HCT116 (cell line): ENCODE results near the gene PKHD1.

Experiments used
- ATF3 ChIP-seq: IDR thresholded peaks from 2 replicates; pipeline ENCODE4 v1.6.1; 2012
- CTCF ChIP-seq, 3 experiments: fragments of 200-600 bp in 1 of 3; sonication (generic) in 1 of 3; IDR thresholded peaks in 2 of 3; conservative IDR thresholded peaks in 1 of 3; 2 replicates each; pipeline ENCODE4 v1.5.1; 2012 to 2017; ENCODE audit warnings: low read depth in 2 of 3, low read length in 2 of 3, antibody characterized with exemption in 1 of 3, borderline replicate concordance in 1 of 3, control low read depth in 1 of 3, mild to moderate bottlenecking in 1 of 3, mixed read lengths in 1 of 3, mixed run types in 1 of 3, moderate library complexity in 1 of 3; ENCODE audit not compliant: insufficient read depth in 1 of 3
- EGR1 ChIP-seq: IDR thresholded peaks from 2 replicates; pipeline ENCODE4 v1.6.1; 2012; ENCODE audit warnings: low read depth
- EZH2 ChIP-seq: fragments of 200-600 bp; sonication (generic); IDR thresholded peaks from 2 replicates; pipeline ENCODE4 v1.6.1; 2017; ENCODE audit warnings: antibody characterized with exemption, mixed run types
- EZH2phosphoT487 ChIP-seq: fragments of 200-600 bp; IDR thresholded peaks from 2 replicates; pipeline ENCODE4 v1.6.1; 2018; ENCODE audit warnings: antibody characterized with exemption, borderline replicate concordance
- MAX ChIP-seq: IDR thresholded peaks from 2 replicates; pipeline ENCODE4 v1.6.1; 2012
- POLR2A ChIP-seq: IDR thresholded peaks from 2 replicates; pipeline ENCODE4 v1.7.0; 2011; ENCODE audit warnings: borderline replicate concordance; ENCODE audit not compliant: insufficient read depth, insufficient read length; ENCODE audit errors: extremely low read depth
- POLR2AphosphoS5 ChIP-seq: IDR thresholded peaks from 2 replicates; pipeline ENCODE4 v1.6.1; 2011; ENCODE audit warnings: mild to moderate bottlenecking, low read depth, low read length, moderate library complexity
- RAD21 ChIP-seq: IDR thresholded peaks from 2 replicates; pipeline ENCODE4 v1.6.1; 2012; ENCODE audit warnings: low read depth, mild to moderate bottlenecking
- TCF7L2 ChIP-seq: IDR thresholded peaks from 2 replicates; pipeline ENCODE4 v1.7.0; 2011; ENCODE audit warnings: borderline replicate concordance, inconsistent platforms; ENCODE audit not compliant: insufficient read depth, insufficient read length; ENCODE audit errors: extremely low read depth
- ZFX ChIP-seq: fragments of 450-650 bp; IDR thresholded peaks from 2 replicates; pipeline ENCODE4 v1.6.1; 2017
- ZNF274 ChIP-seq: fragments of 200-500 bp; sonication (Bioruptor generic); IDR thresholded peaks from 2 replicates; pipeline ENCODE4 v1.6.1; 2014; ENCODE audit warnings: mild to moderate bottlenecking, low read depth, low read length, inconsistent platforms

- TF ChIP-seq EGR1 (no peak), EZH2phosphoT487 (no peak), POLR2A (no peak), POLR2AphosphoS5 (no peak), ZFX (no peak), CTCF (IDR thresholded peaks at IDR 0.05 in 2 of 3, conservative IDR thresholded peaks at IDR 0.05 in 1 of 3; ENCODE audit: borderline replicate concordance in 1 of 3, insufficient read depth in 1 of 3, low read depth in 2 of 3, low read length in 2 of 3) (no peak), TCF7L2 (no peak), ATF3 (no peak), EZH2 (no peak), MAX (no peak), ZNF274 (no peak), RAD21 (no peak)
Measured at GRCh38 chr6:51868591-51869355, 218.6 kb downstream of the PKHD1 start.
